ENCODE results near the gene SLC18B1. TPM values are rescaled to one million over a fixed set of nuclear protein-coding genes. Genes with fewer than 3 reads are reported as not detected.

Gene SLC18B1
- total RNA-seq, 4 donors from 2014 or later = 2.5 to 16.4 (median 9.0) TPM

DNA sequence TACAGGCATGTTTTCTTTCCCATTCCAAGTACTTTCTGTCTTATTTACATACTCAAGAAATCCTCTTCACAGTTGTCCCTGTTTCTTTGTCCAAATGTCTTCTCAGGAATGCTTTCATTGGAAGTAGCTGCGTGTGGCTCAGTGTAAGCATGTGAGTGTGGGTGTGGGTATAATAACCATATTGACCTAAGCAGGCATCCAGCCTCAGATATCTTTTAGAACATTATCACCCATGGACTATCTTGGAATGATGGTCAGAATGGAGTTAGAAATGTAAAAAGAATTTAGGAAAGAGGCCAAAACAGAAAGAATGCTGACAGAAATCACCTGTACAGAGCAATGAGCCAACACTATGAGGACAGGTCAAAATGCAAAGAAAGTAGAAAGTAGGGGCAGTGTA, 57.2 kb downstream of the SLC18B1 start:
- TF ChIP-seq POLR2A (IDR thresholded peaks at IDR 0.05) = no peak
- TF ChIP-seq, protein P1, sequence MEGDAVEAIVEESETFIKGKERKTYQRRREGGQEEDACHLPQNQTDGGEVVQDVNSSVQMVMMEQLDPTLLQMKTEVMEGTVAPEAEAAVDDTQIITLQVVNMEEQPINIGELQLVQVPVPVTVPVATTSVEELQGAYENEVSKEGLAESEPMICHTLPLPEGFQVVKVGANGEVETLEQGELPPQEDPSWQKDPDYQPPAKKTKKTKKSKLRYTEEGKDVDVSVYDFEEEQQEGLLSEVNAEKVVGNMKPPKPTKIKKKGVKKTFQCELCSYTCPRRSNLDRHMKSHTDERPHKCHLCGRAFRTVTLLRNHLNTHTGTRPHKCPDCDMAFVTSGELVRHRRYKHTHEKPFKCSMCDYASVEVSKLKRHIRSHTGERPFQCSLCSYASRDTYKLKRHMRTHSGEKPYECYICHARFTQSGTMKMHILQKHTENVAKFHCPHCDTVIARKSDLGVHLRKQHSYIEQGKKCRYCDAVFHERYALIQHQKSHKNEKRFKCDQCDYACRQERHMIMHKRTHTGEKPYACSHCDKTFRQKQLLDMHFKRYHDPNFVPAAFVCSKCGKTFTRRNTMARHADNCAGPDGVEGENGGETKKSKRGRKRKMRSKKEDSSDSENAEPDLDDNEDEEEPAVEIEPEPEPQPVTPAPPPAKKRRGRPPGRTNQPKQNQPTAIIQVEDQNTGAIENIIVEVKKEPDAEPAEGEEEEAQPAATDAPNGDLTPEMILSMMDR (IDR thresholded peaks at IDR 0.05) = no peak
- no peak for DNase-seq
- no peak overlapping the region for H3K27ac ChIP-seq
- no peaks in the 10 kb centered on the region for H3K27me3 ChIP-seq
- no peaks in the 10 kb centered on the region for H3K4me1 ChIP-seq
- H3K9me3 ChIP-seq = no peaks in the 10 kb centered on the region
- no peaks in the 10 kb centered on the region for H3K36me3 ChIP-seq
- no peak overlapping the region for H3K4me3 ChIP-seq

DNA sequence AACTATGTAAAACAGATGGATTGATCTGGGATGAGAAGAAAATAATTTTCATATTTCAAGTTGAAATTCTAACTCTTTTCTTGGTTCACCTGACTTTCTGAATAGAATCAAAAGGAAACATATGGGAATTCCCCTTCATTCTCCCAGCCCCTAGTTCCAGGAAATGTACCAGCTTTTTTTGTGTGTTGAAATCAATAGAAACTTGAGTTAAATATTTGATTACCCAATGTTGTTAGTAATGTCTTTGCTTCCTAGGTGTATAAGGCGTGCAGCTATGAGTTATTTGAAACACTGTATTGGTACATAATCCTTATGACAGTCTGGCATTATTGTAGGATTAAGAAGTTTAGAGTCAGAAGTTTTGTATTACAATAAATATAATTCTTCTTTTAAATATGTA, 62.2 kb downstream of the SLC18B1 start:
- no peak overlapping the region for H3K4me3 ChIP-seq
- no peaks in the 10 kb centered on the region for H3K27me3 ChIP-seq
- H3K27ac ChIP-seq = no peak overlapping the region
- no peaks in the 10 kb centered on the region for H3K4me1 ChIP-seq
- no peaks in the 10 kb centered on the region for H3K9me3 ChIP-seq
- TF ChIP-seq, protein P1 (IDR thresholded peaks at IDR 0.05) = no peak
- TF ChIP-seq POLR2A (IDR thresholded peaks at IDR 0.05) = no peak
- H3K36me3 ChIP-seq = no peaks in the 10 kb centered on the region
- no peak for DNase-seq

DNA sequence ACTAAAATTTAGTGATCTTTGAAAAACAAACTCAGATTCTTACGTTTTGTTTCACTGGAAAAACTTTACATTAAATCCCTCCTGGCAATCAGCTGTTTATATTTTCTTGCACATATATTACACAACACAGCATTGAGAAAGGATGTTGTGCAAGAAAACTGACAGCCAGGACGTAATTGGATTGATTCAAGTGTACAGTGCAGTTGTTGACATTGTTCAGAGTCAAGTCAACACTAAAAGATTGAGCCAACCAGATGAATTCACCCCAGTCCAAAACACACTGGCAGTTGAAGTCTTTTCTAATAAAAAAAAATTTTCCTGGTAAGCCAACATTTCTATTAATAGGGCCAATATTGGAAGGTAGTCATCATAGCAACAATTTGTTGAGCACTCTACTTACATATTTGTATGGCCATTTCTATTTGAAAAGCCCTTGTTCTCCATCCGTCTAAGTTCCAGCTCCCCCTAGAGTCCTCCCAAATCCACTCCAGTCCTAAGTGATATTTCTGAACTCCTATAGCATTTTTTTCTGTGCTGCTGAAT, 63.7 kb downstream of the SLC18B1 start:
- H3K36me3 ChIP-seq = no peaks in the 10 kb centered on the region
- H3K4me1 ChIP-seq = no peaks in the 10 kb centered on the region
- no peak for DNase-seq
- no peaks in the 10 kb centered on the region for H3K27me3 ChIP-seq
- TF ChIP-seq POLR2A (IDR thresholded peaks at IDR 0.05) = no peak
- TF ChIP-seq, protein P1 (IDR thresholded peaks at IDR 0.05) = no peak
- H3K9me3 ChIP-seq = no peaks in the 10 kb centered on the region
- no peak overlapping the region for H3K27ac ChIP-seq
- no peak overlapping the region for H3K4me3 ChIP-seq

DNA sequence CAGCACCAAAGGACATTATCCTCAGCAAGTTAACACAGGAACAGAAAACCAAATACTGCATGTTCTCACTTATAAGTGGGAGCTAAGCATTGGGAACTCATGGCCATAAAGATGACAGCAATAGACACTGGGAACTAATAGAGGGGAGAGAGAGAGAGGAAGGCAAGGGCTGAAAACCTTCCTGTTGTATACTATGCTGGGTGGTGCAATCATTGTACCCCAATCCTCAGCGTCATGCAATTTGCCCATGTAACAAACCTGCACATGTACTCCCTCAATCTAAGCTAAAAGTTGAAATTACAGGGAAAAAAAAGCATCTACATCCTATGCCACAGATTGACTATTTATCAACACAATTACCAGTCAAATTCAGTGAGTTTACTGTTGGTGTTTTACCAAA, 64.6 kb downstream of the SLC18B1 start:
- Histone ChIP-seq H3K4me1 (no peaks in the 10 kb centered on the region), H3K27ac (no peak overlapping the region), H3K4me3 (no peak overlapping the region), H3K36me3 (no peaks in the 10 kb centered on the region), H3K27me3 (no peaks in the 10 kb centered on the region), H3K9me3 (no peaks in the 10 kb centered on the region)
- DNase-seq = no peak
- no peak for TF ChIP-seq POLR2A (IDR thresholded peaks at IDR 0.05)

DNA sequence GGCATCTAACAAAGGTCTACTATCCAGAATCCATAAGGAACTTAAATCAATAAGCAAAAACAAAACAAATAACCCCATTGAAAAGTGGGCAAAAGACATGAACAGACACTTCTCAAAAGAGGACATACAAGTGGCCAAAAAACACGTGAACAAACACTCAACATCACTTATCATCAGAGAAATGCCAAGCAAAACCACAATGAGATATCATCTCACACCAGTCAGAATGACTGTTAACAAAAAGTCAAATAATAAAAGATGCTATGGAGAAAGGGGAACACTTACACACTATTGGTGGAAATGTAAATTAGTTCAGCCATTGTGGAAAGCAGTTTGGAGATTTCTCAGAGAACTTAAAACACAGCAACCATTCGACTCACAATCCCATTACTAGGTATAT, 65.2 kb downstream of the SLC18B1 start:
- no peaks in the 10 kb centered on the region for H3K27me3 ChIP-seq
- H3K36me3 ChIP-seq = no peaks in the 10 kb centered on the region
- H3K9me3 ChIP-seq = no peaks in the 10 kb centered on the region
- no peak overlapping the region for H3K4me3 ChIP-seq
- H3K4me1 ChIP-seq = no peaks in the 10 kb centered on the region
- H3K27ac ChIP-seq = no peak overlapping the region
- TF ChIP-seq, protein P1 (IDR thresholded peaks at IDR 0.05) = no peak
- no peak for TF ChIP-seq POLR2A (IDR thresholded peaks at IDR 0.05)
- no peak for DNase-seq

DNA sequence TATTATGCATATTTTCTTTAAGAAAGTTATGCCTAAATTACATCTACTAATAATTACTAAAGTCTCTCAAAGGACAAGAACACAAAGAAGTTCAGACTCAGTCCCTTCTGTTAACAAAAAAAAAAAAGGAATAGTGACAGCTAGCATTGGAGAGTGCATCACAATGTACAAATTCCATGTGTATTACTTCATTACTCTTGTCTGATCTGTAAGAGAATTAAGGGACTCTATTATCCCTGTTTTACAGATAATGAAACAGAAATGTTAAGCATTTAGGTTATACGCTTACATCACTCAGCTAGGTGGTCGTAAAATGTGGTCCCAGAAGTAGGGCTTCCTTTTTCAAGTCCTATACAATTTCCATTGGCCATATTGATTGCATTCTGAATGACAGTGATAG, 67.4 kb downstream of the SLC18B1 start:
- Histone ChIP-seq H3K27me3 (no peaks in the 10 kb centered on the region), H3K4me3 (no peak overlapping the region), H3K9me3 (no peaks in the 10 kb centered on the region), H3K27ac (no peak overlapping the region), H3K4me1 (no peaks in the 10 kb centered on the region), H3K36me3 (no peaks in the 10 kb centered on the region)
- no peak for DNase-seq
- no peak for TF ChIP-seq POLR2A (IDR thresholded peaks at IDR 0.05)
- TF ChIP-seq, protein P1 (IDR thresholded peaks at IDR 0.05) = no peak

Measured in Peyer's patch (tissue), 4 donors.